GM18868 (cell line): ENCODE measurements around the gene GCLM.

Experiments
- ATAC-seq: cut with Tn5 transposase; IDR thresholded peaks from one replicate; pipeline ENCODE4 v1.9.1; 2021; ENCODE audit warnings: mild to moderate bottlenecking, moderate library complexity; ENCODE audit not compliant: unreplicated experiment

The GCLM gene

DNA sequence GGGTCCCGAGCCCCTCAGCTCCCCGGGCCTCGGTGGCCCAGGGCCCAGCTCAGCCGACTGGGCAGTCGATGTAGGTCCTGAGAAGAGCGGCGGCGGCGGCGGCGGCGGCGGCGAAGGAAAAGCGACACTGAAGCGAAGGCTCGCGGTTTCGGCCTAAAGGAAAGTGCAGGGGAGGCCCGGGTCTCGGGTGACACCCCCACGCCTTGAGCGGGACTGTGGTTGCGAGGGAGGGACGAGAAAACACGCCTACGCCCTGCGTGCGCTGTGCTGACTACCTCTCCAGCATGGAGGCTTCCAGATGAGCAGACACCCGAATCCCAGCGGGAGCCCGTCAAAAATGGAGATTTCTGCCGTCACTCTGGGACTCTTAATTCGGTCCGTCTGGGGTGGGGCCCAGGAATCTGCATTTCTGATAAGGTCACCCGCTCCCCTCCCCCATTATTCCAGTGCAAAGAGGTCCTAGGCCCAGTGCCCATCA, 61.4 kb downstream of the GCLM start:
- ATAC-seq, result peak; percentile 25

DNA sequence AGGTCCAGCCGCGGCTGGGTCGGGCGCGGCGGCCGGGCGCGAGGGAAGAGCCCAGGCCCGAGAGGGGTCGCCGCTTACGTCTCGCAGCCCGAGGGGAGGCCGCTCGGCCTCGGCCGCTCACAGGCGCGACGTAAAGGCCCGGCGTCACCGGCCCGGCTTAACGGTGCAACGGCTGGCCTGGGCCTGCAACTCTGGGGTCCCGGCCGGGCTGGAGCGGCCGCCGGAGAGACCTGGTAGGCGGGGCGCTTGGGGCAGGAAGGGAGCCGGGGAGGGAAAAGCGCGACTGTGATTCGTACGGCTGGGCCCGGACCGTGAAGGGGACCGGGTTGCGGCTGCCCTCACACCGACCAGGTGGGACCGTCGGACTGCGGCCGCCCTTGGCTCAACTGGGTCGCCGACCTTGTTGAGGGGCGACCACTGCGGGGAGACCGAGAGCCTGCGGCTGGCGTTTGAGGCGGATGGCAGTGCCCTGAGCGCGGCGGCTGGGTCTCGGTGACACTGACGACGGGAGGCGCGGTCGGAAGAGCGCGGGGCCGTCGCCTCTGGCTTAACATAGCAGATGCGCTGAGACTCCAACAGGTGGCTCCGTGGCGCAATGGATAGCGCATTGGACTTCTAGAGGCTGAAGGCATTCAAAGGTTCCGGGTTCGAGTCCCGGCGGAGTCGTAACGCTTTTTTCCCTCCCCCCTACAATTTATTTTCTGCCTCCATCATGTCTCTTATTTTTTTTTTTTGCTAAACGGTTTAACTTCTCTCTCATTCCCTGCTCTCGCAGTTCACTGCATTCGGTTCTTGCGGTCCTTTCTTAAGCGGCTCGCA, 62.0 kb downstream of the GCLM start:
- peak; percentile 69 for ATAC-seq

GRCh38 chr1:93846206-93846991, 62.8 kb downstream of the GCLM start:
- ATAC-seq, result peak; percentile 55

- ATAC-seq, result peak; percentile 4
Measured at GRCh38 chr1:93845538-93846205, 63.6 kb downstream of the GCLM start.

DNA sequence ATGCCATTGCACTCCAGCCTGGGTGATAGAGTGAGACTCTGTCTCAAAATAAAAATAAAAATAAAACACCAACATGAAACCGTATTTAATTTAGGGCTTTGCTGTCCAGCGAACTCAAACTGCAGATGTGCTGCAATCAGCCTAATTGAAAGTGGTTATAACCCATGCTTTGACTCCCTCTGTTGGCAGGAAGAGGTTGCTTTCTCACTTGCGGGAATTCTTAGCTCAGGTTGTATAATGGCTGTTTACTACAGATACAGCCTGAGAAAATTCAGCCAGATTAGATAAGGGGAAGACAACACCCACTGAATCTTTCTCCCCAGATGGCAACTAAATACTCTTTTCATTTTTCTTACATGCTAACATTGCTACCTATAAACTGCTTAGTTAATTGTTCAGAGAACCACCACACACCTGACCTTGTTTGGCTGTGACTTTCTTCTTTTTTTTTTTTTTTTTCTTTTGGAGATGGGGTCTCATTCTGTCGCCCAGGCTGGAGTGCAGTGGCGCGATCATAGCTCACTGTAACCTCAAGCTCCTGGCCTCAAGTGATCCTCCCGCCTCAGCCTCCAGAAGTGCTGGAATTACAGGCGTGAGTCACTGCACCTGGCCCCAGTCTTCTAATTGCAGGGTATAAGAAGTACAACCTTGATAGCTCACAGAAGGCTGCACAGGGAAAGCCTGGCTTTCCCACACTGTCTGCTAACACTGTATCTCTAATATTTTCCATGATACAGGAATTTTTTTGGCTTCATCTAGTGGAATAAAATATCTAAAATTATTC, 64.8 kb downstream of the GCLM start:
- ATAC-seq, result no peak

GRCh38 chr1:93842750-93843500, 66.3 kb downstream of the GCLM start:
- no peak for ATAC-seq

GRCh38 chr1:93841771-93842170, 67.5 kb downstream of the GCLM start:
- no peak for ATAC-seq

DNA sequence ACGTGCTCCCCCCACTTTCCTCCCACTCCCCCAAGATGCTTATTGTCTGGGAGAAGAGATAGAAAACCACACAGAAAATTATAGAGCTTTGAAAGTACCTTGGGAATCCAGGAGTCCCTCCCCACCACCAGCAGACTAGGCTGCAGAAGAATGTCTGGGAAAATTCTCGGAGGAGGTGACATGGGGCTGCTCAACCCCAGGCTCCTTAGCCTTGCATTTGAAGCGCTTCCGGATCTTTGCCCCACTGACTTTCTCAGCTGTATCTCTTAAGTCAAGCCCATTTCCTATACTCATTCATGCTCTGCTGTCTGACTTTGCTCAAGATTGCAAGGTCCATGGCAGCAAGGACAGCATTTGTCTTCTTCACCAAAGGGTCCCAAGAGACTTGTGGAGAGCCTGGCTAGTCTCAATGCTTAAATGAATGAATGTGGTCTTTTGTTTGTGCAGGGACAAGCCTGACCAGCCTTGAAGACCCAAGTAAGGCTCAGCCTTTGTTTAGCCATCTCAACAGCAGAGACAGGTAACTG, 68.2 kb downstream of the GCLM start:
- ATAC-seq, result no peak

GRCh38 chr1:93839753-93840152, 69.5 kb downstream of the GCLM start:
- ATAC-seq, result no peak

GRCh38 chr1:93839307-93839706, 69.9 kb downstream of the GCLM start:
- no peak for ATAC-seq

DNA sequence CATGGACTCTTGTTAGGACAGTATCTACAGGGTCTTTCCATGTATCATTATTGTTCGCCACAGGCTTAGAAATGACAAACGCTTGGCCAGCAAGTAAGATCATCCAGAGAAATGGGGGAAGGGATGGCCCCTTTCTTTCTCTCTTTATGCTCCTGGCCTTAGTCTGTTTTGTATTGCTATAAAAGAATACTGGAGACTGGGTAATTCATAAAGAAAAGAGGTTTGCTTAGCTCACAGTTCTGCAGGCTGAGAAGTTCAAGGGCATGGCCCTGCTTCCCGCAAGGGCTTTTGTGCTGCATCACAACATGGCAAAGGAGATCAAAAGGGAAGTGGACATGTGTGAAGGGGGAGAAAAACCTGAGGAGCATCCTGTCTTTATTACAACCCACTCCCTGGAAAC, 71.3 kb downstream of the GCLM start:
- no peak for ATAC-seq
